GM21786 (cell line): ENCODE measurements around the gene FMO2.
"Not testable (repeated sequence)": the region's sequence is repeated elsewhere in the genome, so short reads cannot be mapped to it uniquely, and the experiment has no call there.

ENCODE experiments used
- ATAC-seq: cut with Tn5 transposase; IDR thresholded peaks from one replicate; pipeline ENCODE4 v1.9.1; 2021; ENCODE audit not compliant: unreplicated experiment

The FMO2 gene

DNA sequence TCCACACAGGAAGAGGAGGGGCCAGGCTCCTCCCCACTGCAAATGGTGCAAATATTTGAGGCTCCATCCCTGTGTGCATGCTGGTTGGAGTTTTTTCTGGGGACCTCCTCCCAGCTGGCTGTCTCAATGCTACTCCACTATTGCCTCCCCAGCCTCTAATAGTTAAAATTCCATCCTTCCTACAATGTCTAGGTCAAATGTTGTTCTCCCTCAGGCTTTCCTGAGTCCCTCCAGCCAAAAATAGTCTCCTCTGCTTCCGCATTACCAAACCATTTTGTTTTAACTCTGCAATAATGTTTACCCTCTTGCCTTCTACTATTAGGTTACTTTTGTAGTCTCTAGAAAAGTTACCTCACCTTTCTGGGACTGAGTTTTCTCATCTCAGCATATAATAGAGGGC, 33.6 kb downstream of the FMO2 start:
- no peak for ATAC-seq

DNA sequence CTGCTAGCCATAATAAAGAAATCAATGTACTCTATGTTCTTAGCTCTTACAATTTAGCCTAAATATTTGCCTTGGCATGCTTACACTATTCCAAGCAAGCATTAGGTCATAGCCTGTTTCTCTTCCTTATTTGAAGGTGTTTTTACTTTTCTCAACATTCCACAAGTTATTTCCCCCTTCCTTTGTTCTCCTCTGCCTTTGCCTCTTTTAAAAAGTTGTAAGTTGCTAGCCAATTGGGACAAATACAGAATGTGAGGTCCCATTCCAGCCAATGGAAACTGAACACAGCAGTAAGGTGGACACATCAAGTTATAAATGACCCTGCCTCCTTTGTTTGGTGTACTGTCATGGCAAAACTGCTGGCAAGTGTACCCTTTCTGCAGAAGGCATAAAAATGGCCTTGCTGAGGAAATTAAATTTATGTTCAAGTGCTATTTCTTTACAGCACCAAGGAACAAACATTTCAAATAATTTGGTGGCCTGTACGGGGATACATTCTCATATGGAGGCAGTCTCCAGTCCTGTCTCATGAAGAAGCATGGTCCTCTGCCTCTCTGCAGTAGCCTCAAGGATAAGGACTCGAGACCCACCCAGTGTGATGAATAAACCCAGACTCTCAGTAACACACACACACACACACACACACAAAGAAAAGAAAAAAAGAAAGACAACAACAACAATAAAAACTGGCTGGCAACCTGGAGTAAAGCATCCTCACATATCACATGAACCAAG, 34.4 kb downstream of the FMO2 start:
- ATAC-seq: no peak

DNA sequence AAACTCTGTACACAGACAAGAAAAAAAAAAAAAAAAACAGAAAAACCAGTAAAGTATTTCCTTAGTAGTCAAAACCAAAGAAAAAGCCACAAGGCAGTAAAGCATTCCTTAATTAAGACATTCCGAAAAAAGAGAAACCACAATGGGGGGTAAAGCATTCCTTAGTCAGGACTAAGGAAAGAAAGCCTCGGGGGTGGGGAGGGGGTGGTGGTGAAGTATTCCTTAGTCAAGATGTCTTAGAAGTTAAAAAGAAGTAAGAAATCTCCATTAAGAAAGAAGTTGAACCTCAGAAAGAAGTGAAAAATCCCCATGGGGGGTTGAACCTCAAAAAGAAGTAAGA, 35.0 kb downstream of the FMO2 start:
- no peak for ATAC-seq

DNA sequence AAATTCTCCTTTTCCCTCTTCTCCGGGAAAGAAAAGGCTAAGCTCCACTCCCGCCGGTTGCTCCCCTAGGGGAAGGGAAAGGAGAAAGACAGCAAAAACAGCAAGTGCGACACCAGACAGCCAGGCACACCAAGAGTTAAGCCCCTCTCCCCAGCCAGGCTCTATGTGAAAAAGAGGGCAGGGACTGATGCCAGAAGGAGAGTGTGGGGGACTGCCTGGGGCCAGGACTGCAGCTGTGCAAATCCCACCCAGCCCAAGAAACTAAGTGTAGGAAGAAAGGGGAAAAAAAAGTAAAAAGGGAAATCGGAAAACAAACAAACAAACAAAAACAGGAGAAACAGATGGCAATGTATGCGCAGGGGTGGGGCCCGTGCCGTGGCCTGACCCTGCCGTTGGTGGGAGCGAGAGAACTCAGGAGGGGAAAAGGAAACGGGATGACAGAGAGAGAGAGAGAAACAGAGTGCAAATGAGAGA, 35.5 kb downstream of the FMO2 start:
- no peak for ATAC-seq

DNA sequence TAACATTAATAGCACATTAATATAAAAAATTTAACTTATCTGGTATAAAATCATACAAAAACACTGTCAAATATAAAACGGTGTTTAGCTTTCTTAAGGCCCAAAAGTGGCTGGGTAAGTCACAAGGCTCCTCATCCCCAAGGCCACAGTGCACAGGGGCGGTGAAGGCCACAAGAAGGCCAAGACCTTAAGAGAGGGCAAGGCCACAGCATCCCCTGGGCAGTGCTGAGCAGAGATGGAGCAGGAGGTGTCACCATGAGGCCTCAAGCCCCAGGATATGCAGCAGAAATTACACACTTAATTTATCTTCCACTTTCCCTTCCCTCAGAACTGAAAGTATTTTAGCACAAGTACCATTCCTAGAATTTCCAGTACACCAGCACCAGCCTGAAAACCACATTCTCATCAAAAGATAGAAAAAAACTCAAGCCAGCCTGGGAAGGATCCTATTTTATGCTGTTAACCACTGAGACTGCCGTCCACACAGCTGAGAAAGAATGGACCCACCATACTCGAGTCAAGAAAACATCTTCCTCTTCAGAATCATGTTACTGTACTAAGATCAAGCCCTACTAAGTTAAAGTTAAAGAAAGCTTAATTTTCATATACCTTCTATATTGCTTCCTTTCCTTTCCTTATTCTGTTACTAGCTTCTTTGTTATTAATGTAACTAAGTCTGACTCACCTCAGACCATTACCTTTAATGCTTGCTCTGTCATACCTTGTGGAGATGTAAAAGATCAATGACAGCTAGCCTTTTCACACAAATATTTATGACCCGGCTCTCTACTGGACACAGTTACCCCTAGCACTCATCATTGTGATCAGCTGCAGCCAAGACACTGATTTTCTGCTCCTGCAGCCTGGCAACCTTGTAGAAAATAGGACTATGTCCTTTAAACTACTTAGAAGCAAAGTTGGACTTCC, 36.8 kb downstream of the FMO2 start:
- ATAC-seq: no peak

DNA sequence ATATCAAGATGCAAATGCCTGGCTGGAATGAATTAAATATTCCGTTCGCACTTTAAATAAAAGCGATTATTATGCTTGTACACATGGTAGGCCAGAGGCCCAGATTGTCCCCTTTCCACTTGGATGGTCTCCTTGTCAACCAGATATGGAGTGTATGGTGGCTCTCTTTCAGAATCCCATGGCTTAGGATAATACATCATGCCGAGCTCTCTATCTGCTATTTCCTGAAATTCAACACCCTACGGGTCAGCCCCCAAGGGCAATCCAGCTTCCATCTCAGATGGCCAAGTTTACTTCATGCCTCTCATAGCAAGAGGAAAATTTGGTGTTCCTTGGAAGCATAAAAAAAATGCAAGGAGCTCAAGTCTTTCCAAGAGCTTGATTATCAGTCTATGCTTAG, 37.8 kb downstream of the FMO2 start:
- no peak for ATAC-seq

DNA sequence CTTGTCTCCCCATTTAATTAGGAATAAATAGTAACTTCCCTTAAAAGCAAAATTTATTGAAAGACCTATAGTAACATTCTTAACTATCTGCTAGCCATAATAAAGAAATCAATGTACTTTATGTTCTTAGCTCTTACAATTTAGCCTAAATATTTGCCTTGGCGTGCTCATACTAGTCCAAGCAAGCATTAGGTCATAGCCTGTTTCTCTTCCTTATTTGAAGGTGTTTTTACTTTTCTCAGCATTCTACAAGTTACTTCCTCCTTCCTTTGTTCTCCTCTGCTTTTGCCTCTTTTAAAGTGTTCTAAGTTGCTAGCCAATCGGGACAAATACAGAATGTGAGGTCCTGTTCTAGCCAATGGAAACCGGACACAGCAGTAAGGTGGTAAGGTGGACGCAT, 39.2 kb downstream of the FMO2 start:
- ATAC-seq: not testable (repeated sequence)

DNA sequence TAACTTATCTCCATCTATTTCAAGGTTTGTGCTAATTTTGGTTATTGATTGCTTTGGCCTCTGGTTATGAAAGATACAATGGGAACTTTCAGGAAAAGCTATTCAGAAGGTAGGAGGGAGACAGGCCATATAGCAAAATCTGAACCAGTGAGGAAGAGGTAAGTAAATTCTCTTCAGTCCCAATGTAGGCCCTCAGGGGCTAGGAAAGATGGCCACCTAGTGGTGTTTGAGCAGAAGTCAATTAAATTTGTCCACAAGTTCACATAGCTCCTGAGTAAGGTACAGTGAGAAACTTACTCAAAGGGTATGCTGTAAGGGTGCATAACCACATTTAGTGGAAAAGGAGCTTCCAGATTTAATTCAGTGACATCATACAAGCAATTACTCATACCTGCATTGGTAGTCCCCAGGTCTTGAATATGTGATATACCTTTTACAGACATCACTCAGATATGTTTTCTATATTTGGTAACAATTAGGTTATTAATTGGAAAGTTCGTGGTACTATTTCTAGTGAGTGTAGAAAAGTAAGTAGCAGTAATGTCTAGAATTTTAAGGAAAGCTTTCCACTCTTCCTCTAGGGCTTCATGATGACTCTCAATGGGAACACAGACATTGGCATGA, 41.8 kb downstream of the FMO2 start:
- ATAC-seq: peak; percentile 87

DNA sequence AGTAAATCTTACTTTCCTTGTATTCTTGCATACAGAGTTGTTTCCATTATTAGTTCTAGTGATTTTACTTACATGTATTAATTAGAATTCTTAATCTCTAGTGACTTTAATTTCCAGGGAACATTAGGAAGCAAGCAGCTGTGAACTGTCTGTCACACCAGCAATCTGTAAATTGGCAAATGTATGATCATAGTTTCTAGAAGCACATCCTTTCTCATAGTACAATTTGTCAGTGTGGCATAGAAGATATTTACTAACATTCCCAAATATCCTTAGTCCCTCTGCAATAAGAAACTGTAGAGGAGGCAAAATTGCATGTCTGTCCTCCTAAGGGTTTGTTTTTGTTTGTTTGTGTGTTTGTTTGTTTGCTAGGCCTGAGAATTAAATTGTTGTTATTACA, 46.2 kb downstream of the FMO2 start:
- ATAC-seq: no peak

DNA sequence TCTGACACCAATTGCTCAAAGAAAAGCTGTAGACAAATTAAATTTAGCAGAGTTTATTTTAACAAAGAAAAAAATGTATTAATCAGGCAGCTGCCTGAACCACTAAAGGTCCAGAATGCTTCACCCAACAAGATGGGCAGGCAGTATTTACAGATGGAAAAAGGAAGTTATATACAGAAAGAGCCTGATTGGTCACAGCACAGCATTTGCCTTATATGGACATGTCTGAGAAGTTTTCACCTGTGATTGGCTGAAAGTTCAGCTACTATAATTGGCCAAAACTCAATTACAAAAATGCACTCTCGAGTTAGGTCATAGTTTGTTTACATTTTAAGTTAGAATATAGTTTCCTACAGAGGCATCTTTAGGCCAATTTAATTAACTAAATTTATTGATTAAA, 48.1 kb downstream of the FMO2 start:
- ATAC-seq: no peak

DNA sequence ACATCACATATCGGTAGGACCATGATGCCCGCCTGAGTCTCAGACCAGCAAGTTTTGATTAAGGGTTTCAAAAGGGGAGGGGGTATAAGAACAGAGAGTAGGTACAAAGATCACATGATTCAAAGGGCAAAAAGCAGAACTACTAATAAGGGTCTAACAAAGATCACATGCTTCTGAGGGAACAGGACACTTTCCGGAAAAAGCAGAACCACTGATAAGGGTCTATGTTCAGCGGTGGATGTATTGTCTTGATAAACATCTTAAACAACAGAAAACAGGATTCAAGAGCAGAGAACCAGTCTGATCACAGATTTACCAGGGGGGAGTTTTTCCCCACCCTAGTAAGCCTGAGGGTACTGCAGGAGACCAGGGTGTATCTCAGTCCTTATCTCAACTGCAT, 51.1 kb downstream of the FMO2 start:
- ATAC-seq: not testable (repeated sequence)

DNA sequence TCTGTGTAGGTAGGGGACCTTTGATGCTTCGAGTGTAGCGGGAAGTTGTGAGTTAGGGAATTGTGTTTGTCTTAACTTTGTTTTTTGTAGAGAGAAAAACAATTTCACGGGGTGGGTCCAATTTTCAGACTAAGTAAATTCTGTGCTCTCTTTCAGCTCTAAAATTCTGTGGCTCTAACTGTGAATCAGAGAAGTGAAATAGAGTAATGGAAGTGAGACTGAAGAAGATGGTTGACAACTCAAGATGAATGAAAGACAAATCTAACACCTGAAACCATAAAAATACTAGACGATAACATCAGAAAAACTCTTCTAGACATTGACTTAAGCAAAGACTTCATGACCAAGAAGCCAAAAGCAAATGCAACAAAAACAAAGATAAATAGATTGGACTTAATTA, 58.8 kb downstream of the FMO2 start:
- ATAC-seq: no peak

DNA sequence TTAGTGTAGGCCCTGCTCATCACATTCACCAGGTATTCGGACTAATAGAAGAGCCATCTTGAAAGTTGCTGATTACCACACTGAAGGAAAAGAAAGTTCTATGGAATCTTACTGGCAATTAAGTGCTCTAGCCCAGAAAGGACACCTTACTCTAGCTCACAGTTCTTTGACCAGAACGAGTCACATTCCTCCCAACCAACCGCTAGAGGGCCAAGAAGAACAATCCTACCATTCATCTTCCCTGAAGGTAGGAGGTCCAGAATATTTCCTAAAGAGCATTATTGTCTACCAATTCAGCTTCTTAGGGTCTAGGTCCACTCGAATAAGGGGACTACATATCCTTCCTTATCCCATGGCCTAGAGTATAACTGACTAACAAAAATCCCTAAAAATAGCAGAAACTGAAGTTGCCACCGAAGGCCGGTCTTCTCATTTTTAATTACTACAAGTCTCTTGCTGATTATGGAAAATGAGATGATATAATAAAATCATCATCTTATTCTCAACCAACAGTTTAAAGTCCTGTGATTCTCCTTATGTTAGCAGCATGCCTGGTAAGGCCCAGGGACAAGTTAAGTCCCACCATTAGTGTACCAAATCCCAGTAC, 60.5 kb downstream of the FMO2 start:
- peak; percentile 88 for ATAC-seq

DNA sequence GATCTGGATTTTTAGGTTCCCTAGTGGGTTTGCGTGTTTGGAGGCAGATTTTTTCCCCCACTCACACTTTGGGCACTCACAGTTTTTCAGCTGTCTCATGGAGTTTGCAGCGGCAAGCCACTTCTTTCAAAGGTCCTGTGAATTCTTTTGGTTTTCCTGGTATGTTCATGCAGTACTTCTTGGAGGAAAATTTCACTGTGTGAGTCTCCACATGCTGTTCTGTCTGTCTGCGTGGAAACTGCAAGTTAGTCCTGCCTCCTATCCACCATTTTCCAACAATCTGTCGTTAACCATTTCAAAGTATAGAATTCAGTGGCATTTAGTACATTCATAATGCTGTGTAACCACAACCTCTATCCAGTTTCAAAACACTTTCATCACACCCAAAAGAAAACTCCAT, 62.4 kb downstream of the FMO2 start:
- ATAC-seq: no peak

DNA sequence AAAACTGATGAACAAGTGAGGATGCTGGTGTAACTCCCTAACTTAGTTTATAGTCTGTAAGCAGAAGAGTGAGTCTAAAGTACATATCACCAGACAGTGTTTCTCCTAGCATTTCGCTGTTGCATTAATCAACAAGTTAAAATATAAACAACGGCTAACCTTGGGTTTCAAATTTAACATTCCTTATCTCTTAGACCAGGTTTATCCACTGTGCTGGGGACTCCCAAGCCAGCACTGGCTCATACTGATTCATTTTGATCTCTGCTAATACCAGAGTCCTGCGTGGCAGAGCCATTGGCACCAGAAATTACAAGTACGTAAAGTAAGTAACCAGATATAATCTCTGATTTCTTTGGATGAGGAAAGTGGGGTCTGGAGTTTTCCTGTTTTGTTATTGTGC, 63.2 kb downstream of the FMO2 start, which contains the start of gene FMO1:
TSS of gene FMO1 (plus strand) at position 193 of the 400 bp plus-strand sequence. CDS start 9,594 bp downstream, outside the sequence.
- ATAC-seq: no peak

DNA sequence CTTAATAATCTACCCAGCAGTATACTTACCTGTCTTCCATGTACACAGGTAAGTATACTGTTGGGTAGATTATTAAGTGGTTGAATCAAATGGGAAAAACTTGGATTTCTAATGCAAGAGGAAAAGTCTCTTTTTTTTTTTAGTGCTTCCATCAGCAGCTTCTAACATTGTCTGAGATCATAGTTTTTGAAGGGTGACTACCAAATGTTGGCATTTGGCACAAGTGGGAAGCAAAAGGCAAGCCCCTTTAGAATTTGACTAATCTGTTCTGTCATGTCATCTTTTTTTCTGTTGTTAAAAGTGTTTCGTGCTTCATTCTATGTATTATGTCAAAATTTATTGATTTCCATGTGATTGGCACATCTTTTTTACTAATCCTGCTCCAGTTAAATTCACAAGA, 63.7 kb downstream of the FMO2 start:
- ATAC-seq: no peak

DNA sequence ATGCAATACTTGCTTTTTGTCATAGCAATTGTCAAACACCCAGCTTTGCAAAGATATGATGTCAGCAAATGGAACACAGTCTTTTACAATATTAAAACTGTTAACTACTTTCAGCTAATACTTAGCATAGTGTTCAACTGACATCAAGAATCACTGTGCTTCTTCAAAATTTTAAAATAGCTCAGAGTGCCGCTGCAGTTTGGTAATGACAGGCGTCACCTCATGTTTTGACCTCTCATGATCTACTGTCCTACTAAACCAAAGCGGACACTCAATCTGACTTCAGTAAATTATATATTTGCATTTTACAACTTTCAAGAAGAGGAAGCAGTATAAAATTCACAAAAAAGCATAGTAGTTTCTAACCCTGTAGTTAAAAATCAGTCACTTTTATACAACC, 65.2 kb downstream of the FMO2 start:
- no peak for ATAC-seq

DNA sequence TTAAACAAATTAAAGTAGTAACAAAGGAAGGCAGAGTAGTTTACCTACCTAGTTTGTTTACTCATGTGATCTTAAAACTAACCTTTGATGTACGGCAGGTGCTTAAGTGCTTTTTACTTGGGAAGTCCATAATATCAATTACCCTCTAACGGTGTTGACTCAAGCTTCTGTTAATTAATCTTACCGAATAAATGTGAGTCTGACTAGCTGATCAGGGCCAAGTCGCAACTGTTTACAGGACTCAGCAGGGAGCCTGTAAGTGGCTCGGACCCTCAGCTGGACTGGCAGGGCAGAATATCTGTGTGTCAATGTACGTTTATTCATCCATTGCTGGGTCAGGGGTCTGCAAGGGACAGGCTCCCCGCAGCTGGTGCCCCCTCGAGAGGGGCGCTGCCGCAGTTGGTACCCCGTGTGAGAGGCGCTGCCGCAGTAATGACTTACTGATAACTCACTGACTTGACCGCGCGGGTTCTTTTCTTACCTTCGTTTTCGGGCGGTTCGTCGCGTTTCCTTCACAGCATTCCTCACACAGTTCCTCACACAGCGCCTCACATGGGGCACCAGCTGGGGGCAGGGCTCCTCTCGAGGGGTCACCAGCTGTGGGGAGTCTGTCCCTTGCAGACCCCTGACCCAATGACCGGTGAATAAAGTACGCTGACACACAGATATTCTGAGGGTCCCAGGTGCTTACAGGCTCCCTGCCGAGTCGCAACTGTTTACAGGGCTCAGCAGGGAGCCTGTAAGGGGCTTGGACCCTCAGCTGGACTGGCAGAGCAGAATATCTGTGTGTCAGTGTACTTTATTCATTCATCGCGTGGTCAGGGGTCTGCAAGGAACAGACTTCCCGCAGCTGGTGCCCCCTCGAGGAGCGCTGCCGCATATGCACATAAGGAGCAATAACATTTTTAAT, 66.2 kb downstream of the FMO2 start:
- peak; percentile 38 for ATAC-seq

DNA sequence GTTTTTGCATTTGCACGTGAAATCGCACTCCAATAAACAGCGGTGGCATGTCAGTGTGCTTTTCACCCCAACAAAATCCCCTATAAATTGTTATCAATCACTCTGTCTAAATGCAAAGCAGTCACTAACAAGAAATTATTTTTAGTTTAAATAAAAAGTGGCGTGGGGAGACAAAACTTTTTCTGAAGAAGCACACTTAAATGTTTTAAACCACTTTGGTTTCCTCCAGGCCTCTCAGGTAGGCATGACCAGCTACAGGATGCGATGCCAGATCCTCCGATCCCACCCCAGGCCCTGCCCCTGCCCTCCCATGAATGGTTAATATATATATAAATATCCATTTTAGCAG, 66.8 kb downstream of the FMO2 start:
- ATAC-seq: no peak

DNA sequence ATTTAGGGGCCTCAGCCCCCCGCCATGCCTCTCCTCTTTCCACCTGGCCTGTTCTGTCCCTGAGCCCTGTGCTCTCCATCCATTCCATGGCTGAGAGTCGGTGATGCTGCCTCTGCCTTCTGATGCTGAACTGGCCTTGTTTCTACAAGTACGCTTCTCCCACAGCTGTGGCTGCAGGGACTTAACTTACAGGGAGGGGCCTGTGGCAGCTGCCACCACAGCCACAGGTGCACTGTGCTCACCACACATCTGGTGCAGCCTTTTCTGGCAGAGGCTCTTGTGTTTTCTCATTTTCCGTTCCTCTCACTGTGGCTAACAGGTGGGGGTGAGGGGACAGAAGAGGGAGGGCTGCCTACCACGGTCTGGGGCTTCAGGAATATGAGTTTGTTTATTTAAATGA, 67.4 kb downstream of the FMO2 start:
- ATAC-seq: peak; percentile 93
